BJ (cell line): ENCODE results near the gene AKNAD1. TPM values are rescaled to one million over a fixed set of nuclear protein-coding genes. Genes with fewer than 3 reads are reported as not detected.

Experiments
- CTCF ChIA-PET: fragments of 350-600 bp; formaldehyde crosslinking; extraction: SDS; loops from one replicate; lab custom pipeline; 2021; ENCODE audit warnings: antibody characterized with exemption, inconsistent platforms; lab: Yijun Ruan, JAX
- POLR2A ChIA-PET: fragments of 300-600 bp; sonication (Branson Sonifier 250); formaldehyde crosslinking; extraction: SDS; loops from one replicate; lab custom pipeline; 2021; ENCODE audit warnings: antibody characterized with exemption; lab: Charles Lee
- DNase-seq: peaks from one replicate; pipeline ENCODE4 v3.0.0-alpha.2; 2011; ENCODE audit warnings: low read depth
- H3K27me3 ChIP-seq: 2 replicates; pipeline ENCODE4 v1.6.0; 2011; ENCODE audit warnings: low read length; ENCODE audit not compliant: control insufficient read depth, insufficient read depth
- H3K36me3 ChIP-seq: 2 replicates; pipeline ENCODE4 v1.5.1; 2011; ENCODE audit warnings: low read length; ENCODE audit not compliant: control insufficient read depth, insufficient read depth
- H3K4me3 ChIP-seq: 2 replicates; pipeline ENCODE4 v1.5.1; 2011; ENCODE audit warnings: low read depth, mild to moderate bottlenecking, control low read depth, low read length
- CTCF ChIP-seq: IDR thresholded peaks from 2 replicates; pipeline ENCODE4 v1.5.1; 2011; ENCODE audit warnings: low read depth, mild to moderate bottlenecking, control low read depth, inconsistent platforms, low read length, moderate library complexity; ENCODE audit not compliant: insufficient read depth
- polyA plus RNA-seq: library from polyadenylated mRNA; depleted of rRNA; stranded (reverse); fragments of >200 nt; gene quantifications from 2 replicates; pipeline ENCODE4 v1.2.3, GENCODE V29; 2011

AKNAD1 gene
- polyA plus RNA-seq, 1 experiment, result 0.25 TPM

- Histone ChIP-seq H3K36me3 (no peaks in the 10 kb centered on the region), H3K4me3 (no peak overlapping the region), H3K27me3 (peaks cover 2% of the 10 kb centered on the region)
- CTCF ChIA-PET, result interaction anchor here (0.9 kb wide), 1 partner anchor 9 kb away, joined by 3 read pairs; no protein-coding TSS in a partner anchor
- POLR2A ChIA-PET, result no interaction called here
- no peak for TF ChIP-seq CTCF
- DNase-seq, result no peak
These were observed 1.5 kb upstream of the AKNAD1 start for GRCh38 chr1:108858230-108858950.

- DNase-seq, result no peak
- no peak overlapping the region for H3K4me3 ChIP-seq
- H3K27me3 ChIP-seq, result peaks cover 2% of the 10 kb centered on the region
- no peaks in the 10 kb centered on the region for H3K36me3 ChIP-seq
- TF ChIP-seq CTCF, result no peak
- CTCF ChIA-PET, result no interaction called here
- POLR2A ChIA-PET, result no interaction called here
These were observed 2.5 kb downstream of the AKNAD1 start for GRCh38 chr1:108854221-108855019.

GRCh38 chr1:108852221-108852975, 4.5 kb downstream of the AKNAD1 start:
- H3K36me3 ChIP-seq, result no peaks in the 10 kb centered on the region
- TF ChIP-seq CTCF, result no peak
- H3K4me3 ChIP-seq, result no peak overlapping the region
- ChIA-PET CTCF (interaction anchor here (0.7 to 3.0 kb wide), 5 partner anchors 13 to 435 kb away, joined by 3 to 17 read pairs (median 3); no protein-coding TSS in a partner anchor), POLR2A (no interaction called here)
- no peak for DNase-seq
- no peaks in the 10 kb centered on the region; the same call in 1 of the 2 replicates for H3K27me3 ChIP-seq

- no peak for TF ChIP-seq CTCF
- Histone ChIP-seq H3K27me3 (no peaks in the 10 kb centered on the region; the same call in 1 of the 2 replicates), H3K4me3 (no peak overlapping the region), H3K36me3 (no peaks in the 10 kb centered on the region)
- ChIA-PET CTCF (interaction anchor here (0.7 to 3.0 kb wide), 4 partner anchors 19 to 435 kb away, joined by 3 to 17 read pairs (median 3); no protein-coding TSS in a partner anchor), POLR2A (no interaction called here)
- DNase-seq, result no peak
These were observed 5.3 kb downstream of the AKNAD1 start for GRCh38 chr1:108851567-108851966.
